Neural progenitor cell (in vitro differentiated cells): ENCODE data around the gene RABEP2.

ENCODE experiments used
- EZH2 ChIP-seq: fragments of 200-600 bp; sonication (generic); IDR thresholded peaks from 2 replicates; pipeline ENCODE4 v1.6.1; 2017; ENCODE audit warnings: antibody characterized with exemption, mild to moderate bottlenecking, moderate library complexity
- TF ChIP-seq, protein P1 (sequence below): fragments of 200-600 bp; sonication (generic); IDR thresholded peaks from 2 replicates; pipeline ENCODE4 v1.5.1; 2017; ENCODE audit warnings: antibody characterized with exemption, mild to moderate bottlenecking

- TF ChIP-seq, protein P1, sequence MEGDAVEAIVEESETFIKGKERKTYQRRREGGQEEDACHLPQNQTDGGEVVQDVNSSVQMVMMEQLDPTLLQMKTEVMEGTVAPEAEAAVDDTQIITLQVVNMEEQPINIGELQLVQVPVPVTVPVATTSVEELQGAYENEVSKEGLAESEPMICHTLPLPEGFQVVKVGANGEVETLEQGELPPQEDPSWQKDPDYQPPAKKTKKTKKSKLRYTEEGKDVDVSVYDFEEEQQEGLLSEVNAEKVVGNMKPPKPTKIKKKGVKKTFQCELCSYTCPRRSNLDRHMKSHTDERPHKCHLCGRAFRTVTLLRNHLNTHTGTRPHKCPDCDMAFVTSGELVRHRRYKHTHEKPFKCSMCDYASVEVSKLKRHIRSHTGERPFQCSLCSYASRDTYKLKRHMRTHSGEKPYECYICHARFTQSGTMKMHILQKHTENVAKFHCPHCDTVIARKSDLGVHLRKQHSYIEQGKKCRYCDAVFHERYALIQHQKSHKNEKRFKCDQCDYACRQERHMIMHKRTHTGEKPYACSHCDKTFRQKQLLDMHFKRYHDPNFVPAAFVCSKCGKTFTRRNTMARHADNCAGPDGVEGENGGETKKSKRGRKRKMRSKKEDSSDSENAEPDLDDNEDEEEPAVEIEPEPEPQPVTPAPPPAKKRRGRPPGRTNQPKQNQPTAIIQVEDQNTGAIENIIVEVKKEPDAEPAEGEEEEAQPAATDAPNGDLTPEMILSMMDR = no peak
- TF ChIP-seq EZH2 = no peak
Measured at GRCh38 chr16:28886945-28887344, 38.1 kb downstream of the RABEP2 start.
